PC-9 (cell line): ENCODE data around the gene CADPS2. TPM values are rescaled to one million over a fixed set of nuclear protein-coding genes. Genes with fewer than 3 reads are reported as not detected.

Experiments
- BruUV-seq: library from RNA; stranded (reverse); fragments of 400-500 nt; replicated peaks from 2 replicates; lab custom pipeline; 2021; lab: Mats Ljungman, UMichigan
- CTCF ChIA-PET: fragments of 300-600 bp; sonication (Branson Sonifier 250); formaldehyde crosslinking; loops from one replicate; lab custom pipeline; 2022; ENCODE audit warnings: antibody characterized with exemption; lab: Charles Lee
- POLR2A ChIA-PET: fragments of 300-600 bp; sonication (Branson Sonifier 250); formaldehyde crosslinking; loops from one replicate; lab custom pipeline; 2022; ENCODE audit warnings: antibody characterized with exemption; ENCODE audit not compliant: unreplicated experiment; lab: Charles Lee
- DNase-seq, 2 experiments: peaks; one replicate each; pipeline versions ENCODE4 v3.0.0 to v3.0.0-alpha.2; 2015 to 2022; ENCODE audit warnings: mixed read lengths in 1 of 2
- H2AFZ ChIP-seq: fragments of 200-600 bp; sonication (generic); 2 replicates; pipeline ENCODE4 v1.8.1; 2017; ENCODE audit warnings: antibody characterized with exemption
- H3F3A ChIP-seq: fragments of 200-600 bp; sonication (generic); 2 replicates; pipeline ENCODE4 v1.8.1; 2017; ENCODE audit warnings: antibody characterized with exemption, mild to moderate bottlenecking, low read depth; ENCODE audit not compliant: insufficient read depth
- H3K27ac ChIP-seq: fragments of 200-600 bp; sonication (generic); 2 replicates; pipeline ENCODE4 v1.6.1; 2016; ENCODE audit warnings: mixed run types
- H3K27me3 ChIP-seq: fragments of 200-600 bp; sonication (generic); 2 replicates; pipeline ENCODE4 v1.6.1; 2016; ENCODE audit warnings: low read depth, mixed run types; ENCODE audit not compliant: insufficient read depth
- H3K36me3 ChIP-seq: fragments of 200-600 bp; sonication (generic); 2 replicates; pipeline ENCODE4 v1.6.1; 2016; ENCODE audit warnings: low read depth, mixed run types
- H3K4me1 ChIP-seq: fragments of 200-600 bp; sonication (generic); replicated peaks from 2 replicates; pipeline ENCODE4 v1.6.1; 2016; ENCODE audit warnings: mixed run types; ENCODE audit not compliant: insufficient read depth
- H3K4me2 ChIP-seq: fragments of 200-600 bp; sonication (generic); 2 replicates; pipeline ENCODE4 v1.6.1; 2017; ENCODE audit warnings: mixed run types
- H3K4me3 ChIP-seq: fragments of 200-600 bp; sonication (generic); 2 replicates; pipeline ENCODE4 v1.6.1; 2016; ENCODE audit warnings: mixed run types
- H3K79me2 ChIP-seq: fragments of 200-600 bp; sonication (generic); 2 replicates; pipeline ENCODE4 v1.6.1; 2017; ENCODE audit warnings: low read depth, mixed run types
- H3K9me2 ChIP-seq: fragments of 200-600 bp; sonication (generic); 2 replicates; pipeline ENCODE4 v1.8.1; 2017; ENCODE audit warnings: mild to moderate bottlenecking; ENCODE audit not compliant: insufficient read depth
- H3K9me3 ChIP-seq: fragments of 200-600 bp; sonication (generic); 2 replicates; pipeline ENCODE4 v1.8.1; 2016; ENCODE audit warnings: low read depth; ENCODE audit not compliant: insufficient read depth
- H4K20me1 ChIP-seq: fragments of 200-600 bp; sonication (generic); 2 replicates; pipeline ENCODE4 v1.8.1; 2017; ENCODE audit not compliant: insufficient read depth
- EZH2 ChIP-seq: fragments of 200-600 bp; sonication (generic); IDR thresholded peaks from 2 replicates; pipeline ENCODE4 v1.8.0; 2017; ENCODE audit warnings: antibody characterized with exemption, low read depth
- intact Hi-C: fragments of 100-400 bp; cut with micrococcal nuclease; formaldehyde crosslinking; loops from one replicate; pipeline ENCODE4 v1.10.0; 2022; ENCODE audit not compliant: unreplicated experiment
- total RNA-seq: library from RNA; stranded (reverse); gene quantifications from 2 replicates; pipeline ENCODE4 v1.2.3, GENCODE V29; 2021
- TF ChIP-seq, protein P1 (sequence below): fragments of 200-600 bp; sonication (generic); conservative IDR thresholded peaks from 2 replicates; pipeline ENCODE4 v1.6.1; 2017; ENCODE audit warnings: mixed run types, antibody characterized with exemption, mild to moderate bottlenecking, moderate library complexity

The CADPS2 gene
- total RNA-seq, 1 experiment from 2014 or later: 11.9 TPM

DNA sequence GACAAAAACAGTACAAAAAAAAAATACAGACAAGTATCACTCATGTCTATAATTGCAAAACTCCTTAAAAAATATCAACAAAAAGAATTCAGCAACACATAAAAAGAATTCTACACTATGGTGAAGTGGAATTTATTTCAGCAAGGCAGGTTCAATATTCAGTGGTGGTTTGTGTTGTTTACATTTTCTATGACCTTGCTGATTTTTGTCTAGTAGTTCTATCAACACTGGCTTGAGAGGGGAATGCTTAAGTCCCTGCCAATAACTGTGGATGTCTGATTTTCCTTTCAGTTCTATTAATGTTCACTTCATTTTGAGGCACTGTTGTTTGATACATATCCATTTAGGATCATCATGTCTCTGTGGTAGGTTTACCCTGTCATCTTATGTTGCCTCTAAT, 58.5 kb downstream of the CADPS2 start:
- intact Hi-C loops: no loop called here
- no peaks in the 10 kb centered on the region; the same call in 1 of the 2 replicates for H3K9me2 ChIP-seq
- H4K20me1 ChIP-seq: no peaks in the 10 kb centered on the region
- H3K9me3 ChIP-seq: no peaks in the 10 kb centered on the region
- no peaks in the 10 kb centered on the region for H3K4me1 ChIP-seq
- POLR2A ChIA-PET: no interaction called here
- CTCF ChIA-PET: no interaction called here
- H2AFZ ChIP-seq: no peak overlapping the region
- no peak for TF ChIP-seq EZH2
- TF ChIP-seq, protein P1, sequence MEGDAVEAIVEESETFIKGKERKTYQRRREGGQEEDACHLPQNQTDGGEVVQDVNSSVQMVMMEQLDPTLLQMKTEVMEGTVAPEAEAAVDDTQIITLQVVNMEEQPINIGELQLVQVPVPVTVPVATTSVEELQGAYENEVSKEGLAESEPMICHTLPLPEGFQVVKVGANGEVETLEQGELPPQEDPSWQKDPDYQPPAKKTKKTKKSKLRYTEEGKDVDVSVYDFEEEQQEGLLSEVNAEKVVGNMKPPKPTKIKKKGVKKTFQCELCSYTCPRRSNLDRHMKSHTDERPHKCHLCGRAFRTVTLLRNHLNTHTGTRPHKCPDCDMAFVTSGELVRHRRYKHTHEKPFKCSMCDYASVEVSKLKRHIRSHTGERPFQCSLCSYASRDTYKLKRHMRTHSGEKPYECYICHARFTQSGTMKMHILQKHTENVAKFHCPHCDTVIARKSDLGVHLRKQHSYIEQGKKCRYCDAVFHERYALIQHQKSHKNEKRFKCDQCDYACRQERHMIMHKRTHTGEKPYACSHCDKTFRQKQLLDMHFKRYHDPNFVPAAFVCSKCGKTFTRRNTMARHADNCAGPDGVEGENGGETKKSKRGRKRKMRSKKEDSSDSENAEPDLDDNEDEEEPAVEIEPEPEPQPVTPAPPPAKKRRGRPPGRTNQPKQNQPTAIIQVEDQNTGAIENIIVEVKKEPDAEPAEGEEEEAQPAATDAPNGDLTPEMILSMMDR: no peak
- H3K4me2 ChIP-seq: no peak overlapping the region
- H3K79me2 ChIP-seq: no peaks in the 10 kb centered on the region
- no peak for DNase-seq
- no peak overlapping the region for H3K4me3 ChIP-seq
- no peak overlapping the region for H3K27ac ChIP-seq
- H3K27me3 ChIP-seq: no peaks in the 10 kb centered on the region
- H3F3A ChIP-seq: no peaks in the 10 kb centered on the region; the same call in 1 of the 2 replicates
- BruUV-seq: no TSS peak
- no peaks in the 10 kb centered on the region for H3K36me3 ChIP-seq

DNA sequence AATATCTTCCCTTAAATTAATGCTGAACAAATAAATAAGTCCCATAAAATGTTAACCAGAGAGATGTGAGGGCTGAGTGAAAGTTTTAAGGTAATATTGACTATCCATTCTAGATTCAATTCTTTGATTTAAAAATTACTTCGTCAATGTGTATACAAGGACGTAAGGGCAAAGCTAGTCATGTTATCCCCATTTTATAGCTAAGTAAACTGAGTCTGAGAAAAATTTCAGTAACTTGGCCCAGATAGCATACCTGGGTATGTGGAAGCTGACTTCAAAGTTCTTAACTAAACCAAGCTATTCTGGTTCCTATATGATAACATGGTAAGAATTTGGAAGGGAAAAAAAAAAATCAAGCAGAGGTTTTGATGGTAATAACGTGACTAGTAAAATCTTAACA, 72.4 kb downstream of the CADPS2 start:
- no peak overlapping the region for H3K27ac ChIP-seq
- intact Hi-C loops: no loop called here
- H3K9me3 ChIP-seq: no peaks in the 10 kb centered on the region
- H3K4me2 ChIP-seq: no peak overlapping the region
- TF ChIP-seq, protein P1: no peak
- no peak for TF ChIP-seq EZH2
- H3K79me2 ChIP-seq: no peaks in the 10 kb centered on the region
- DNase-seq: no peak
- POLR2A ChIA-PET: no interaction called here
- H3K27me3 ChIP-seq: no peaks in the 10 kb centered on the region
- no peaks in the 10 kb centered on the region for H3K36me3 ChIP-seq
- H3K4me3 ChIP-seq: no peak overlapping the region
- CTCF ChIA-PET: no interaction called here
- no peaks in the 10 kb centered on the region for H3K4me1 ChIP-seq
- no peaks in the 10 kb centered on the region for H3K9me2 ChIP-seq
- H4K20me1 ChIP-seq: no peaks in the 10 kb centered on the region
- H2AFZ ChIP-seq: no peak overlapping the region
- no TSS peak for BruUV-seq
- no peaks in the 10 kb centered on the region for H3F3A ChIP-seq

- DNase-seq: no peak
- BruUV-seq: no TSS peak
- no peak overlapping the region for H3K27ac ChIP-seq
- H2AFZ ChIP-seq: no peak overlapping the region
- no peak overlapping the region for H3K4me3 ChIP-seq
- no peaks in the 10 kb centered on the region for H3K27me3 ChIP-seq
- H3K79me2 ChIP-seq: no peaks in the 10 kb centered on the region
- CTCF ChIA-PET: interaction anchor here (0.6 to 1.5 kb wide), 8 partner anchors 30 to 564 kb away, joined by 3 to 11 read pairs (median 3); partner anchors contain the start of gene CADPS2
- H3K9me2 ChIP-seq: no peaks in the 10 kb centered on the region
- no peaks in the 10 kb centered on the region for H3K9me3 ChIP-seq
- H3F3A ChIP-seq: no peaks in the 10 kb centered on the region
- no peaks in the 10 kb centered on the region for H4K20me1 ChIP-seq
- intact Hi-C loops: loop anchor here (1.0 to 10.0 kb wide), 4 partner anchors 83 to 563 kb away; partner anchors contain the start of gene CADPS2
- no peak overlapping the region for H3K4me2 ChIP-seq
- TF ChIP-seq, protein P1: no peak
- no peak for TF ChIP-seq EZH2
- POLR2A ChIA-PET: interaction anchor here (0.6 kb wide), 1 partner anchor 775 kb away, joined by 3 read pairs; no protein-coding TSS in a partner anchor
- no peaks in the 10 kb centered on the region for H3K4me1 ChIP-seq
- H3K36me3 ChIP-seq: no peaks in the 10 kb centered on the region
Observed at GRCh38 chr7:122803851-122804250, 82.4 kb downstream of the CADPS2 start.
